ENCODE data around the gene PEX16. TPM values are rescaled to one million over a fixed set of nuclear protein-coding genes. Genes with fewer than 3 reads are reported as not detected.
A peak's percentile ranks its signal among the peaks of the same experiment; 100 is the strongest.

Gene PEX16
- total RNA-seq, 1 experiment from 2014 or later, result 39.9 TPM

- peak; percentile 41 for DNase-seq
- Histone ChIP-seq H3K27me3 (ENCODE audit: control insufficient read depth, insufficient read depth, low read length) (peaks cover 8% of the 10 kb centered on the region), H3K4me3 (ENCODE audit: insufficient read depth, low read depth, low read length) (no peak overlapping the region), H3K36me3 (replicated peaks; ENCODE audit: control insufficient read depth, insufficient read depth, low read length) (peaks cover 6% of the 10 kb centered on the region)
Measured at GRCh38 chr11:45926536-45927331, 9.1 kb upstream of the PEX16 start.

- Histone ChIP-seq H3K4me3 (ENCODE audit: insufficient read depth, low read depth, low read length) (no peak overlapping the region), H3K27me3 (ENCODE audit: control insufficient read depth, insufficient read depth, low read length) (peaks cover 12% of the 10 kb centered on the region), H3K36me3 (replicated peaks; ENCODE audit: control insufficient read depth, insufficient read depth, low read length) (peaks cover 5% of the 10 kb centered on the region)
- DNase-seq, result no peak
Measured at GRCh38 chr11:45926001-45926401, 8.3 kb upstream of the PEX16 start.

GRCh38 chr11:45925550-45925949 lies 7.9 kb upstream of the PEX16 start:
- H3K36me3 ChIP-seq (replicated peaks; ENCODE audit: control insufficient read depth, insufficient read depth, low read length), result peaks cover 5% of the 10 kb centered on the region
- no peak overlapping the region for H3K4me3 ChIP-seq (ENCODE audit: insufficient read depth, low read depth, low read length)
- peaks cover 13% of the 10 kb centered on the region for H3K27me3 ChIP-seq (ENCODE audit: control insufficient read depth, insufficient read depth, low read length)
- DNase-seq, result no peak

- peak; percentile 34 for DNase-seq
- Histone ChIP-seq H3K4me3 (ENCODE audit: insufficient read depth, low read depth, low read length) (no peak overlapping the region), H3K27me3 (ENCODE audit: control insufficient read depth, insufficient read depth, low read length) (peaks cover 13% of the 10 kb centered on the region), H3K36me3 (replicated peaks; ENCODE audit: control insufficient read depth, insufficient read depth, low read length) (peaks cover 5% of the 10 kb centered on the region)
Measured at GRCh38 chr11:45924927-45925326, 7.2 kb upstream of the PEX16 start.

- DNase-seq, result peak; percentile 54
- Histone ChIP-seq H3K4me3 (ENCODE audit: insufficient read depth, low read depth, low read length) (no peak overlapping the region), H3K27me3 (ENCODE audit: control insufficient read depth, insufficient read depth, low read length) (peaks cover 13% of the 10 kb centered on the region), H3K36me3 (replicated peaks; ENCODE audit: control insufficient read depth, insufficient read depth, low read length) (peaks cover 5% of the 10 kb centered on the region)
Measured at GRCh38 chr11:45924036-45924915, 6.6 kb upstream of the PEX16 start.

- peaks cover 5% of the 10 kb centered on the region for H3K36me3 ChIP-seq (replicated peaks; ENCODE audit: control insufficient read depth, insufficient read depth, low read length)
- peaks cover 13% of the 10 kb centered on the region for H3K27me3 ChIP-seq (ENCODE audit: control insufficient read depth, insufficient read depth, low read length)
- DNase-seq, result peak; percentile 99
- H3K4me3 ChIP-seq (ENCODE audit: insufficient read depth, low read depth, low read length), result peak within 1 kb of the TSS; percentile 69
Measured at GRCh38 chr11:45922425-45923082, 4.9 kb upstream of the PEX16 start, which contains the start of gene LARGE2. LARGE2 (plus strand) TSS chr11:45922656; CDS start chr11:45922883, 227 bp downstream.

- peaks cover 13% of the 10 kb centered on the region for H3K27me3 ChIP-seq (ENCODE audit: control insufficient read depth, insufficient read depth, low read length)
- H3K36me3 ChIP-seq (replicated peaks; ENCODE audit: control insufficient read depth, insufficient read depth, low read length), result peaks cover 3% of the 10 kb centered on the region
- peak; percentile 99 for DNase-seq
- H3K4me3 ChIP-seq (ENCODE audit: insufficient read depth, low read depth, low read length), result peak overlapping the region; percentile 69
Measured at GRCh38 chr11:45921561-45922424, 4.1 kb upstream of the PEX16 start.

- Histone ChIP-seq H3K27me3 (ENCODE audit: control insufficient read depth, insufficient read depth, low read length) (peaks cover 13% of the 10 kb centered on the region), H3K4me3 (ENCODE audit: insufficient read depth, low read depth, low read length) (no peak overlapping the region)
Measured at GRCh38 chr11:45920531-45921477, 3.1 kb upstream of the PEX16 start.

GRCh38 chr11:45919806-45920530 lies 2.3 kb upstream of the PEX16 start:
- Histone ChIP-seq H3K4me3 (ENCODE audit: insufficient read depth, low read depth, low read length) (no peak overlapping the region), H3K27me3 (ENCODE audit: control insufficient read depth, insufficient read depth, low read length) (peaks cover 13% of the 10 kb centered on the region), H3K36me3 (replicated peaks; ENCODE audit: control insufficient read depth, insufficient read depth, low read length) (peaks cover 1% of the 10 kb centered on the region)
- peak; percentile 75 for DNase-seq

More at GRCh38 chr11:45920531-45921477, 3.1 kb upstream of the PEX16 start:
- DNase-seq, result no peak
- no peaks in the 10 kb centered on the region; the same call in 1 of the 2 replicates for H3K36me3 ChIP-seq (replicated peaks; ENCODE audit: control insufficient read depth, insufficient read depth, low read length)

GRCh38 chr11:45918962-45919675 lies 1.4 kb upstream of the PEX16 start:
- peak; percentile 25 for DNase-seq
- peaks cover 3% of the 10 kb centered on the region for H3K36me3 ChIP-seq (replicated peaks; ENCODE audit: control insufficient read depth, insufficient read depth, low read length)
- peaks cover 13% of the 10 kb centered on the region for H3K27me3 ChIP-seq (ENCODE audit: control insufficient read depth, insufficient read depth, low read length)
- no peak overlapping the region for H3K4me3 ChIP-seq (ENCODE audit: insufficient read depth, low read depth, low read length)

GRCh38 chr11:45918331-45918941 lies 759 bp upstream of the PEX16 start:
- H3K27me3 ChIP-seq (ENCODE audit: control insufficient read depth, insufficient read depth, low read length), result peaks cover 12% of the 10 kb centered on the region
- DNase-seq, result peak; percentile 95
- peak overlapping the region; percentile 91 for H3K4me3 ChIP-seq (ENCODE audit: insufficient read depth, low read depth, low read length)
- peaks cover 4% of the 10 kb centered on the region for H3K36me3 ChIP-seq (replicated peaks; ENCODE audit: control insufficient read depth, insufficient read depth, low read length)
